Measurements from ENCODE around the gene ITGB4.
"Not testable (repeated sequence)": the region's sequence is repeated elsewhere in the genome, so short reads cannot be mapped to it uniquely, and the experiment has no call there.

Gene ITGB4

DNA sequence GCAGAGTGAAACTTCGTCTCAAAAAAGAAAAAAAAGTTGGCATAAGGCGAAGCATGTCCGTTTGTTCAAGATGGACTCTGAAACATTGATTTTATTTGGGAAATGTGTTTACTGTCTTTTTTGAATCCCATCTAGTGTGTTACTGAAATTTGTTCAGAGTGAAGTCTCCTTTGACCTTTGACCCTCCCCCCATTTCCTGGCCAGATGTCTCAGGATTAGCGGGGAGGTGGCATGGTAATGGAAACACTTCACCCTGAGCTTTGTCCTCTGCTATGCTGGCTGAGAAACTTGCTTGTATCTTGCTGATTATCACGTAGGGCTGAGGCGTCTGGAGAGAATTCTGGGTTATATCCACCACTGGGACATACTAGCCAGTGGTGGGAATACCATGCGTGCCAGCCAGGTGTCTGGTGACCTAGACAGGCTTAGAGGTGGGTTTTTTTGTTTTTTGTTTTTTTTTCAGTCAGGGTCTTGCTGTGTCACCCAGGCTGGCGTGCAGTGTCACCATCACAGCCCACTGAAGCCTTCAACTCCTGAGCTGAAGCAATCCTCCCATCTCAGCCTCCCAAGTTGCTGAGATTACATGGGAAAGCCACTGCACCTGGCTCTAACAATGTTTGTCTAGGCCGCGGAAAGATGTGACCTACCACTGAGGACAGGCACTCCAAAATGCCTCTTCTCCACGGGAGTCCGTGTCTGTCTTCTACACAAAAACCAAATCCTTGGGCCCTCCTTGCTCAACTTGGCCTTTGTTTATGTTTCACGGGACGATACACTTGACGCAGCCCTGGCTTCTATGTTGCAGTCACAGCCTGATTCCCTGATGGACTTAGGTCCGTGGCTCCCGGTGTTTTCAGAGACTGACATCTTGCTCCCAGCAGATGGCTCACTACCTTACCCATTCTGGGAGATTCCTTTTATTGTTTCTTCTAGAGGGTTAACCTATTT, 50.3 kb downstream of the ITGB4 start:
- no peak for DNase-seq (ENCODE audit: low read depth)

GRCh38 chr17:75773121-75773807, 52.0 kb downstream of the ITGB4 start:
- DNase-seq (ENCODE audit: low read depth), result no peak

DNA sequence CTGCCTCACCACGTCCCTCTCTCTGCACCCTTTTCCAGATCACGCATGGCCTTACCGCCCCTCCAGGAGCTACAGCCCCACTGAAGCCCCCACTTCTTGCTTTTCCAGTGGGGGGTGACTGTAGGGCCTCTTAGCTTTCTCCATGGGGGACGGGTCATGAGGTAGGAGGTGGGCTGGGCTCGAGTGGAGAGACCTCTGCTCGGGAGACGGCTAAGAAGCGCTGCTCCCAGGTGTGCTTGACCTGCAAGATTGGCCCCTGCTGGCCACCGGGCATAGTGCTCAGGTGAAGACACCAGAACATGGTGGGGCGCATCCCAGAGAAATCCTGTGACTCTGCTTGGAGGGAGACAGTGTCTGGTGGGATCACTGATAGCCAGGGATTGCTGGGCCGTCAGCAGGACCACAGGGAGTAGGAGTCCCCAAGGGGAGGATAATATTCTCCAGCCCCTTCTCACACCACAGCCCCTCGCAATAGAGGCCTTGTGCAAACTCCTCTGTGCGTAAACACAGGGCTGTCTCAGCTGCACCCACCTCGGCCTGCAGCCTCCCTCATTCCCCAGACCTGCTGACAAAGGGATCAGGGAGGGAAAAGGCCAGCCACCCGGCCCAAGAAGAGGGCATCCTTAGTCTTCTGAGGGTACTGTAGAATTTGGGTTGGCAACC, 52.7 kb downstream of the ITGB4 start:
- DNase-seq (ENCODE audit: low read depth), result no peak

DNA sequence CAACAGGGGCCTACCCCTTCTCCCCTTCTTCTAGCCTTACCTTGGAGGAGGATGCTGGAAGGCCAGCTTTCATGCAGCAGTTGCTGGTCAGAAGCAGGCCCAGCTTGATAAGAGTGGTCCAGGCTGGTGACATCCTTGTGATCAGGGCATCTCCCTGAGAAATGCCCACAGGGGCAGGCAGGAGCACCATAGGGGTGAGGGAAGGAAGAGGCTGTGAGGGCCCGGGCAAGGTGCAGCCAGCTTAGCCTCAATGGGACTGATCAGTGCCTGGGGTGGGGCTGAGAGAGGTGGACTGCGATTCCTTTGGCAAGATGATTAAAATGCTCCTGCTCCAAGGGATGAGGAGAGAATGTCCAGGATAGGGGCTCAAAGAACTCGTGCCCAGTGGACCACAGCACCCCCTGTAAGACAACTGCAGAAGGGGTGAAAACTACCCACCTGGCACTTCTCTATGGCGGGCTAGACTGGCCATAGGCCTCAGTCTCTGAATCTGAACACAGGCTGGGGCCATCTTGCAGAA, 53.3 kb downstream of the ITGB4 start:
- DNase-seq (ENCODE audit: low read depth), result no peak

DNA sequence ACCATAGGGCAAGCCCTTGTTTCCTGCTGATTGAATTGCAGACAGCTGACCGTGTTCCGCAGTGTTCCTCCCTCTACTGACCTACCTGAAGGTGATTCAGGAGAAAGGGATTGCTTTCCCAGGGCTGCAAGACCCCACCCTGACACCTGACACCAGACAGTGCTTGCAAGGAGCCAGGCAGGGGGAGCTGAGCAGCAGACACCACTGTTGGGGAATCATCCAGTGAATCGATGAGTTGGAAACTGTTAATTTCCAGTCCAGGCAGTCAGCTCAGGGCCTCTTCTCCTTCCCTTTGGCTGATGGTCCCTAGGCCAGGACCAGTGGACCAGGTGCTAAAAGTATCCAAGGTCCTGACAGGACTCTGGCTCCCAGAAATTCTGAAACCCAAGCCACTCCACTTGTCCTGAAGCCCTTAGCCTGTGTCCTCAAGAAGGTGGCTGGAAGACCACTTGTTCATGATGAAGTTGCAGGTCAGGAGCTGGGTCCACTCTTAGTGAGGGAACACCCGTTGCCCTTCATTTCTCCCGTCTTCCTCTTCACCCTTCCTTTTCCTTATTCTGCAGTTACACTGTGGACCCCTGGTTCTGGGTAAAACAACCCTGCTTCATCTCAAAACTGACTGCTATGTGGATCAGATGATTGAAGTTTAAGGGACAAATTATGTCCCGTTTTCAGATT, 53.9 kb downstream of the ITGB4 start:
- DNase-seq (ENCODE audit: low read depth), result no peak

GRCh38 chr17:75776386-75777295, 55.4 kb downstream of the ITGB4 start:
- DNase-seq (ENCODE audit: low read depth), result no peak

- DNase-seq (ENCODE audit: low read depth), result no peak
Measured at GRCh38 chr17:75777296-75777922, 56.1 kb downstream of the ITGB4 start.

DNA sequence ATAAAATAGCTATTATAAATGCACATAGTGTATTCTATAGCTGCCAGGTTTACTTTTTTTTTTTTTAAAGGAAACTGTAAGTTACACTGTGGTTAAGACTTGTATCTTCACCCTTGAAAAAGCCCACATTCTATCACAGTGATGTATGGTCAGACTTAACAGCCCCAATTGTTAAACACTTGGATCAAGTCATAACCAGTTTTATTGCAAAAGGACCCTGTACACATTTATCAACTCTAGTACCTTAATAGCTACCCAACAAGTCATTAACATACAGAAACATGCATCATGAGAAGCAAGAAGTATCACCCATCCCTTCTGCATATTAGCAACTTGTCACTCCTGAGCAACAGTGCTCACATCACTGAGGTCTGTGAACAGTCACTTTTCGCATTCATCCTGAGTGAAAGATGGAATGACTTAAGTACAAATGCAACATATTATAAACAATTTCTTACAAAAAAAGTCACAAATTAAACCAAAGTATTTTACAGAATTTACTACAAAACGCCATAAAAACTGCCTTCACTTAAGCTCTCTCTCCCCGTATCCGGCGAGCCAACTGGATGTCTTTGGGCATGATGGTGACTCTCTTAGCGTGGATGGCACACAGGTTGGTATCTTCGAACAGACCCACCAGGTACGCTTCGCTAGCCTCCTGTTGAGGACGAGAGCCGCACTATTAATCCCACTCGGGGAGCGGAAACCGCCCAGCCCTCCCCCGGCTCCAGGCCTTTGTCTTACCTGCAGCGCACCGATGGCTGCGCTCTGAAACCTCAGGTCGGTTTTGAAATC, 57.0 kb downstream of the ITGB4 start:
- DNase-seq (ENCODE audit: low read depth), result not testable (repeated sequence)

DNA sequence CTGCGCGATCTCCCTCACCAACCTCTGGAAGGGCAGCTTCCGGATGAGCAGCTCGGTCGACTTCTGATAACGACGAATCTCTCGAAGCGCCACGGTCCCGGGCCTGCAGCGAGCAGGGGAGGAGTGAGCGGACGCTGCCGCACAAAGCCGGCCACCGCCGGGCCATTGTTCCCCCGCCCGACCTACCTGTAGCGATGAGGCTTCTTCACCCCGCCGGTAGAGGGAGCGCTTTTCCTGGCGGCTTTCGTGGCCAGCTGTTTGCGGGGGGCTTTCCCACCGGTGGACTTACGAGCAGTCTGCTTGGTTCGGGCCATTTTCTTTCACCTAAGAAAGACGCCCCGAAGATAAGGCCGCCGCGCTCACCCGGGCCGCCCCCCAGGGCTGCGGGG, 57.6 kb downstream of the ITGB4 start:
- DNase-seq (ENCODE audit: low read depth), result no peak

DNA sequence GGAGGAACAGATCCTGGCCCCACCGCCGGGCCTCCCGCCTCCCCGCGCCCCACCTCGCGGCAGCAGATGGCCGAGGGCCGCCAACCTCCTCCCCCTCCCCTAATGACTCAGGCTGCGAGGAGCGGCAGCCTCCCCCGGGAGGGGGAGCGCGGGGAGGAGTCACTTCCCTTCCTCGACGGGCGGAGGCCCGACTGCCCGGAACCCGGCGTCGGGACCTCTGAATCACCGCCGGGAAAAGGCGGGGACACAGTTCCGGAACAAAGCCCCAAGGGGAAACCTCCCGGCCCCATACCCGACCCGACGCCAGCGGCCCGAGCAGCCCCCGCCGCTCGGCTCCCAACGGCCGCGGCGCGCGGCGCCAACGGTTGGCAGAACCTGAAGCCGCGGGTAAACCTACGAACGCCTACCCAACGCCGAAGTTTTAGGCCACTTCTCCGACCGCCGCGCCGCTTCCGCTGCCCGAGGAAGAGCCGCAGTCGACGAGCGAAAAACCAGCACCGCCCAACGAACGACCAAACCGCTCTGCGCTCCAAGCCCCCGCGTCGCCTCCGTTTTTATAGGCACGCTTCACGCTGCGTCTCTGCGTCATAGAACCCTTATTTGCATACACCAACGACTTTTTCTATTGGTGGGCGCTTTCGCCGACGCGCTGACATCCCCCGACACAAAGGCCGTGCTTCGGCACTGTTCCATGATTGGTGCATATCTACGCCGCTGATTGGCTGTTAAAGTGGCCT, 58.2 kb downstream of the ITGB4 start:
- DNase-seq (ENCODE audit: low read depth), result peak; percentile 99

DNA sequence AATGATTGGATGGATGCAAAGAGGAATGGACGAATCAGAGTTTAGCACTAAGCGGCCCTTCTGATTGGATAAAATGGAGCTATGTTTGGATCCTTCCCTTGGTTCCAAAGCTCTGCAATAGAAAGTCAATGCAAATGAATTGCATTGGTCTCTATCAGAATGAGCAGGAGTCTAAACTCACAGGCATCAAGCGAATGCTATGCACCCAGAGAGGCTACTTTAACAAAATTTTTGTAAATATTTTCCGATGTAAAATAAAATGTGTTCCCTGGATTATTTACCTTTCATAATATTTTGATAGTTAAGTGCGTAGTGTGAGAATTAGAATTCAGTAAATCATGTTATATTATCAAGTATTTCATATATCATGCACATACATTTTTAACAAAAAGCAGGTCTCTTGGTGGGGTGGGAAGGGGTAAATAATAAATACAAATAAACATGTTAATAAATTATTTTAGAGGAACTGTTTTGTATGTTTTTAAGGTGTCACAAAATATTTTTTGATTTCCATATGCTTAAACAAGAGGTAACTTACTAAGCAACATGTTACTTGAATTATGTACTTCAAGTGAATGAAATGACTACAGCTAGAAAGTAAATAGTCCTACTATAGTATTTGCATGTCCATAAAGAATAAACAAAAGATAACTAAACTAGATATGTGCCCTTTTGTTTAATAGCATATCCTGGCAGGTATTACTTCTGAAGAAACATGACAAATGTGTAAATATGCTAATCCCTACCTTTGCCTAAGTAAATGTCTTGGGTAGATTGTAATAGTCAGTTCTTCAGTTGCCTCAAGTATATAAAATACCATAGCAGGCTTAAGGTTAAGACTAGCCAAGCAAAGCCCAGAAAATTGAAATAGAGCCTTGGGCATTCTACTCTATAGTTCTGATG, 59.0 kb downstream of the ITGB4 start:
- DNase-seq (ENCODE audit: low read depth), result no peak

GRCh38 chr17:75783069-75783783, 62.0 kb downstream of the ITGB4 start:
- DNase-seq (ENCODE audit: low read depth), result no peak

DNA sequence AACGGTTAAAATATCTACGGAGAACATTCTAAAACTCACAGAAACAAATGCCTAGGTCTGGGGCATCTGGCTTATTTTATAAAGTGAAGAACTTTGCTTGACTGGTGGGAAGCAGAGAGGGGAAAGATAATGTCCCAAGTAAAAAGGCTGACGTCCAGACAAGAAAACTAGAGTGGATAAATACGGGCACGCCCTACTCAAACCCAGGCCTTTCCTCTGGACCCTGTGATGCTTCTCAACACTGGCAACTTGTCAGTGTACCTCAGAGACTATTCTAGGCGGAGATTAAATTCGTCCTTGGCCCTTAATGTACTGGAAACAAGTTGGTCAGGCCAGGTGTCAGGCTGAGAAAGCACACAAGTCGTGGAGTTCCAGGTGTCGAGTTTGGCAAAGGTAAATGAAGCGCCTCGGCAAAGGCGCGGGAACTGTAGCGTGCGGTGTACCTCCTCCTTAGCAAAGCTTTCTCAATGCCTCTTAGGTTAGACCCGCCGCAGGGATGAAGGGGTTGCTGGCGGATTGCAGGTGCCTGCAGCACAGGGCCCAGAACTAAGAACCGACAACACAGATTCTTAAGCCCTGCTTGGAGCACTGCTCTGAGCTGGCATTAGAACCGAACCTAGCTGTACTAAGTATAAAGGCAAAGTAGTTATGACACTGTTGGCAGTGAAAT, 62.7 kb downstream of the ITGB4 start:
- no peak for DNase-seq (ENCODE audit: low read depth)

DNA sequence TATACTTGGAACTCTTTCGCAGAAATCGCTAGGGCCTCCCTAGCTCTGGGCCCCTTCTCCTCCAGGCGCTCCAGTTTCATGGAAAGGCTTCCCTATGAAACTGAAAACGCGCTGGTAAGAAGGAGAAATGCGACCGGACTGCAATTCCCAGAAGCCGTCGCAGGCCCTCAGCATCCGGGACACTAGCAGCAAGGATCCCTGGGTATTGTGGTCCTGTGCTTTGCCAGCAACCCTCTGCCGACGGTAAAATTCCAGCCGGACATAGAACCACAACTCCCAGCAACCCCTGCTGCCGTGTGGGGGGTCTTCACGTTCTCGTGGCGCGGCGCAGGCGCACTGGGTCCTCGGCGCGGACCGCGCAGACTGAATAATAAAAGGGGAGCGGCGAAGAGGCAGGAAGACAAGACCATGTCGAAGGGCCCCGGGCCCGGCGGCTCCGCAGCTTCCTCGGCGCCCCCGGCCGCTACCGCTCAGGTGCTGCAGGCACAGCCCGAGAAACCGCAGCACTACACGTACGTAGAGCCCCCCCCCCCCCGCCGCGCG, 63.3 kb downstream of the ITGB4 start, which contains the start of gene UNK:
TSS of gene UNK (plus strand) at position 334 of the 543 bp plus-strand sequence. CDS start at position 409, 75 bp downstream.
- DNase-seq (ENCODE audit: low read depth), result peak; percentile 97

DNA sequence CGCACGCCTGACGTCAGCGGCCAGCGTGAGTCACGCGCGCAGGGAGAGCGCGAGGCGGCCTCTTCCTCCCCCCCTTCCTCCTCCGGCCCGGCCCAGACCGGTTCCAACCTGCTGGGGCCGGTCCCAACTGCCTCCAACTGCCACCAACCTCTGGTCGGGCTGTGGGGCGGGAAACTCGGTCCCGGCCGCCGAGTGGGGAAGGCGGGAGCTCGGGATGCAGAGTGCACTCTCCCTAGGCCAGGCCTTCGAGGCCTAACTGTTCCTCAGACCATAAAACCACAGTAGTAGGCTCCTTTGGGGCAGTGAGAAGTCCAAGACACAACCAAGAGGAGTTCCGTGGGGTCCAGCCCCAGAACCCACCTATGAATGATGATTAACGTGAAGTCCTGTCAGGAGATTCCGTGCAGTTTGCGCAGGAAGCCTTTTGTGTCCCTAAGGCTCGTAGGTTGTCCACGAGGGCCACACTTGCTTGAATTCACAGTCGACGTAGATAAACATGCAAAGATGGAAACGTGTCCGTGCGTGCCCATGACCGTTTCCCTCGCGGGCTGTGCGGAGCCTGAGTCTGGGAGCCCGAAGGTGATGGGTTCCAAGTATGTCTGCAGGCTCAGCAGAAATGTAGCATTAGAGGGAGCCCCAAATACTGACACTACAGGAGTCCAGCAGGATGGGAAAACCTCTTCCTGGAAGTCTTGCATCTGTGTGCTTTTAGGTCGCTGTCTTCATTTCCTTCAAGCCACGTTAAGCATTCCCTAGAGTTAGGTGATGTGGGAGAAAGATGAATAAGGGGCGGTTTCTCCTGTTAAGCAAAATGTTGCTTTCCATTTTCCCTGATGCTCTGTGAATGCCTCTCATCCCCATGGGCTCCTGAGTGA, 64.0 kb downstream of the ITGB4 start:
- DNase-seq (ENCODE audit: low read depth), result no peak

All from HS-5 (cell line).